H1 (cell line): ENCODE data around the gene GALNT9.

ENCODE experiments used
- CTCF ChIP-seq, 3 experiments: IDR thresholded peaks; 1 replicate in 2 of 3; 2 replicates in 1 of 3; pipeline versions ENCODE4 v1.5.1 to v1.6.1; 2011; ENCODE audit warnings: low read length in 3 of 3, mild to moderate bottlenecking in 3 of 3, inconsistent platforms in 2 of 3, low read depth in 1 of 3, moderate library complexity in 1 of 3; ENCODE audit not compliant: insufficient read depth in 1 of 3; ENCODE audit errors: control extremely low read depth in 1 of 3
- GABPA ChIP-seq: IDR thresholded peaks from 2 replicates; pipeline ENCODE4 v1.6.1; 2011; ENCODE audit warnings: mild to moderate bottlenecking, low read length, moderate library complexity, borderline replicate concordance; ENCODE audit not compliant: insufficient read depth
- JUND ChIP-seq: IDR thresholded peaks from 2 replicates; pipeline ENCODE4 v1.6.1; 2011; ENCODE audit warnings: mild to moderate bottlenecking, improper control_type of control experiment, low read length
- MAFK ChIP-seq: IDR thresholded peaks from 2 replicates; pipeline ENCODE4 v1.6.1; 2012; ENCODE audit warnings: low read depth, mild to moderate bottlenecking, improper control_type of control experiment, low read length
- POLR2A ChIP-seq, 2 experiments: IDR thresholded peaks; 1 replicate in 1 of 2; 2 replicates in 1 of 2; pipeline ENCODE4 v1.6.1; 2011; ENCODE audit warnings: low read depth in 2 of 2, low read length in 2 of 2, mild to moderate bottlenecking in 2 of 2; ENCODE audit errors: control extremely low read depth in 1 of 2
- POLR2AphosphoS5 ChIP-seq: IDR thresholded peaks from 2 replicates; pipeline ENCODE4 v1.6.1; 2011; ENCODE audit warnings: low read depth, low read length
- RFX5 ChIP-seq: IDR thresholded peaks from 2 replicates; pipeline ENCODE4 v1.6.1; 2011; ENCODE audit warnings: low read depth, low read length, improper control_type of control experiment, borderline replicate concordance
- SP1 ChIP-seq: IDR thresholded peaks from 2 replicates; pipeline ENCODE4 v1.6.1; 2011; ENCODE audit warnings: low read depth, low read length
- TEAD4 ChIP-seq: IDR thresholded peaks from 2 replicates; pipeline ENCODE4 v1.6.1; 2012; ENCODE audit warnings: low read depth, low read length, inconsistent platforms, mixed read lengths

GRCh38 chr12:132365226-132365625 is 35.8 kb upstream of the GALNT9 start:
- TF ChIP-seq CTCF (IDR thresholded peaks at IDR 0.05; ENCODE audit: control extremely low read depth in 1 of 3, insufficient read depth in 1 of 3, low read depth in 1 of 3, low read length in 3 of 3) (no peak), POLR2A (IDR thresholded peaks at IDR 0.05; ENCODE audit: control extremely low read depth in 1 of 2, low read depth in 2 of 2, low read length in 2 of 2) (no peak), POLR2AphosphoS5 (no peak), SP1 (no peak), JUND (no peak), TEAD4 (no peak), GABPA (no peak), RFX5 (no peak), MAFK (no peak)
